ENCODE measurements around the gene FYTTD1. TPM values are rescaled to one million over a fixed set of nuclear protein-coding genes. Genes with fewer than 3 reads are reported as not detected.

The FYTTD1 gene
- total and polyA plus RNA-seq, 10 donors = 10.9 to 52.6 (median 30.1) TPM

DNA sequence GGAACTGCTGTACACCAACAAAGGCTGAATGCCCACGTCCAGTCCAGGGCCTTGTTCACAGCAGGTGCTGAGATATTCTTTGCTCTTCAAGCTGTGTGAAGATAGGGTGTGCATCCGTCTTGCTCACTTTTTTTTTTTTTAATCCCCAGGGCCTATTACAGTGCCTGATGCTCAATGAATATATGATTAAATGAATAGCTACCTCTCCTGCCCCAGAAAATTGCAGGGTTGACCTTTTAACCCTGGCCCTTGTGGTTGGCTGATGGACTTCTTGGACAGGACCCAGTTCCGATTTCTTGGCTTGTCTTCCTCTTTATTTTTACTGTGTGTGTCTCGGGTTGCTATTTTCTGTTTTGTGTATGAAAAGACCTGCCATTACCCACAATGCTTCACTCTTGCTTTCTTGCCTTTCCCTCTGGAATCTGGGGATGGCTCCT is 2.9 kb upstream of the FYTTD1 start:
- Histone ChIP-seq H3K36me3 (no peaks in the 10 kb centered on the region), H3K4me1 (peaks cover 8 to 40% (median 25%) of the 10 kb centered on the region in 6 donors), H3K27me3 (replicated peaks in 1 of 7) (no peaks in the 10 kb centered on the region), H3K9me3 (no peaks in the 10 kb centered on the region), H3K27ac (peak overlapping the region in 2 of 8 donors; percentile 3 to 5), H3K4me3 (no peak overlapping the region)
- DNase-seq = no peak
- TF ChIP-seq, protein P1, sequence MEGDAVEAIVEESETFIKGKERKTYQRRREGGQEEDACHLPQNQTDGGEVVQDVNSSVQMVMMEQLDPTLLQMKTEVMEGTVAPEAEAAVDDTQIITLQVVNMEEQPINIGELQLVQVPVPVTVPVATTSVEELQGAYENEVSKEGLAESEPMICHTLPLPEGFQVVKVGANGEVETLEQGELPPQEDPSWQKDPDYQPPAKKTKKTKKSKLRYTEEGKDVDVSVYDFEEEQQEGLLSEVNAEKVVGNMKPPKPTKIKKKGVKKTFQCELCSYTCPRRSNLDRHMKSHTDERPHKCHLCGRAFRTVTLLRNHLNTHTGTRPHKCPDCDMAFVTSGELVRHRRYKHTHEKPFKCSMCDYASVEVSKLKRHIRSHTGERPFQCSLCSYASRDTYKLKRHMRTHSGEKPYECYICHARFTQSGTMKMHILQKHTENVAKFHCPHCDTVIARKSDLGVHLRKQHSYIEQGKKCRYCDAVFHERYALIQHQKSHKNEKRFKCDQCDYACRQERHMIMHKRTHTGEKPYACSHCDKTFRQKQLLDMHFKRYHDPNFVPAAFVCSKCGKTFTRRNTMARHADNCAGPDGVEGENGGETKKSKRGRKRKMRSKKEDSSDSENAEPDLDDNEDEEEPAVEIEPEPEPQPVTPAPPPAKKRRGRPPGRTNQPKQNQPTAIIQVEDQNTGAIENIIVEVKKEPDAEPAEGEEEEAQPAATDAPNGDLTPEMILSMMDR (IDR thresholded peaks at IDR 0.05 in 8 of 11, conservative IDR thresholded peaks at IDR 0.05 in 3 of 11) = no peak
- TF ChIP-seq POLR2AphosphoS5 (IDR thresholded peaks at IDR 0.05) = no peak
- TF ChIP-seq POLR2A (IDR thresholded peaks at IDR 0.05) = no peak
- WGBS, 5 donors = 59 to 79% (median 70%) methylated on average over 4 of the region's 4 CpGs
- intact Hi-C loops (cut with DNase I; ENCODE audit: low total_unique reads) = no loop called here

DNA sequence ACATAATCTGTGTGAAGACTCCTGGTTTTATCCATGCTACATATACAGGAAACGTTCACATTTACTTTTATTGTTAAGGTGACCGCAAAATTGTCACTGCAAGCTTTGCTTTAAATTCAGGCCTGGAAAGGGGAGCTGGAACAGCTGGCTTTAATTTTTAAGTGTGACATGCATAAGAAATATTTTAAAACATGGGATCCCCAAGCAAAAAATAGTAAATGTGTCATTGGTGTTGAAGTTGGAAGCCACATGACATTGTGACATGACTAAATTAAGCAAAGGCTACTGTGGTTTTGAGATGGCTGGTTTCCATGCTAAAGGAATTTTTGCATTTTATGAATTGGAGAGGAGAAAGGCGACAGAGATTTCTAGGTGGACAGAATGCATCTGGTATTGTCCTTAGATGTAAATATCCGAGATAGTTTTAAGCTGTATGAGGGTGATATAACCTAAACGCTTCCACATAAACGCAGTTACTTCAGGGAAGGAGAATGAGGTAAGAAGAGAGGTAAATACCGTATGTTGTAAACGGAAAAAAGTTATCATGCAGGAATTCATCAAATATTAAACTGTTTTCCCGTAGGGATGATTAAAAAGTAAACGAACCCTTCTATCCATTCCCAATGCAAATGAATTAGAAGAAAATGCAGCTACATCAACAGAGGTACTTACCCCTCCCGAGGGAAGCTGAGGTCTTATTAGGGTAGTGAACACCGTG is 927 bp upstream of the FYTTD1 start:
- Histone ChIP-seq H3K27me3 (replicated peaks in 1 of 7) (no peaks in the 10 kb centered on the region), H3K4me1 (peaks cover 17 to 59% (median 44%) of the 10 kb centered on the region in 6 donors), H3K9me3 (no peaks in the 10 kb centered on the region), H3K36me3 (no peaks in the 10 kb centered on the region), H3K27ac (peak overlapping the region; percentile 93 to 98 (median 97)), H3K4me3 (peak overlapping the region; percentile 70 to 94 (median 86))
- DNase-seq = no peak
- WGBS, 5 donors = 32 to 39% (median 33%) methylated on average over 12 of the region's 12 CpGs
- TF ChIP-seq POLR2AphosphoS5 (IDR thresholded peaks at IDR 0.05) (no peak), POLR2A (IDR thresholded peaks at IDR 0.05) (no peak)
- TF ChIP-seq, protein P1 (IDR thresholded peaks at IDR 0.05 in 8 of 11, conservative IDR thresholded peaks at IDR 0.05 in 3 of 11) = no peak
- intact Hi-C loops (cut with DNase I; ENCODE audit: low total_unique reads) = no loop called here

DNA sequence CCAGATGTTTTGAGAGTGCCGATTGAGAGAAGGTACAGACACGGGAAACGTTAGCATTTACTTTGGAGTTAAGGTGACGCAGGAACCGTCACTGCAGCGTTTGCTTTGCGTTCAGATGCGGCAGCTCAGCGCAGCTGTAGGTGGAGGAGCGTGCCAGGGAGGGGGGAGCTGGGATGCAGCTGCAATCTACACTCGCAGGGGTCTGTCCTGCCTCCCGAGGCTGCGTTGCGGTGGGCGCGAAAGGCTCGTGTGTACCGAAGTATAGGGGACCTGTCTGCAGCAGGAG is 425 bp upstream of the FYTTD1 start:
- TF ChIP-seq POLR2AphosphoS5 (IDR thresholded peaks at IDR 0.05) = peak in 1 of 3 donors; percentile 56
- TF ChIP-seq, protein P1 (IDR thresholded peaks at IDR 0.05 in 8 of 11, conservative IDR thresholded peaks at IDR 0.05 in 3 of 11) = no peak
- H3K27ac ChIP-seq = peak overlapping the region; percentile 93 to 98 (median 97)
- DNase-seq = no peak

DNA sequence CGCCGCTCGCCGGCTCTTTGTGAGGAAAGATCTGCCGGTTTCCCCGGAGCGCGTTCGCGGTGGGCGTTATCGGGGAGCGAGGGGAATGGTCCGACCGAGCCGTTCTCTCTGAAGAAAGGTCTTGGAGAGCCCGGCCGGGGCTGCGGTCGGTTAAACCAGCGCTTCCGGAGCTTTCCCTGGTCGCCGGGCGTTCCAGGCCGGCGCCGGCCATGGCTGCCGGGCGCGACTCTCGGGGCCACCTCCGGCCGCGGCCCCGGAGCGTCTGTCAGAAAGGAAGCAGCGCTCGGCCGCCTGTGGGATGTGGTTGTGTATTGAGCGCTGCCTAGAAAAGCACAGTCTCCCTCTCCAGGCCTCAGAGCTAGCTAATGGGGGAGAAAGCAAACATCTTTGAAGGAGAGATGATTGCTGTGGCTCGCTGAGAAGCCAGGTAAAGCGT is 731 bp downstream of the FYTTD1 start:
- Histone ChIP-seq H3K27me3 (replicated peaks in 1 of 7) (no peaks in the 10 kb centered on the region), H3K27ac (peak overlapping the region; percentile 93 to 98 (median 97)), H3K36me3 (no peaks in the 10 kb centered on the region), H3K9me3 (no peaks in the 10 kb centered on the region), H3K4me1 (peaks cover 17 to 76% (median 57%) of the 10 kb centered on the region in 6 donors), H3K4me3 (peak overlapping the region; percentile 70 to 94 (median 86))
- intact Hi-C loops (cut with DNase I; ENCODE audit: low total_unique reads) = no loop called here
- TF ChIP-seq POLR2A (IDR thresholded peaks at IDR 0.05) (peak in 2 of 3 donors; percentile 37 to 55), POLR2AphosphoS5 (IDR thresholded peaks at IDR 0.05) (peak; percentile 75 to 83 (median 80))
- TF ChIP-seq, protein P1 (IDR thresholded peaks at IDR 0.05 in 8 of 11, conservative IDR thresholded peaks at IDR 0.05 in 3 of 11) = peak in 5 of 11 experiments; percentile 16 to 41 (median 29)
- peak; percentile 94 for DNase-seq
- 0% methylated on average over 16 to 43 of the region's 43 CpGs for WGBS, 5 donors

More for the DNA sequence above, 425 bp upstream of the FYTTD1 start:
- peaks cover 17 to 64% (median 48%) of the 10 kb centered on the region in 6 donors for H3K4me1 ChIP-seq
- intact Hi-C loops (cut with DNase I; ENCODE audit: low total_unique reads) = no loop called here
- H3K4me3 ChIP-seq = peak overlapping the region; percentile 70 to 94 (median 86)
- no peaks in the 10 kb centered on the region for H3K27me3 ChIP-seq (replicated peaks in 1 of 7)
- H3K9me3 ChIP-seq = no peaks in the 10 kb centered on the region
- H3K36me3 ChIP-seq = no peaks in the 10 kb centered on the region
- WGBS, 5 donors = 0 to 1% (median 0%) methylated on average over 15 to 18 of the region's 18 CpGs
